Smooth muscle cell (in vitro differentiated cells): ENCODE data around the gene WDR19. TPM values are rescaled to one million over a fixed set of nuclear protein-coding genes. Genes with fewer than 3 reads are reported as not detected.
A peak's percentile ranks its signal among the peaks of the same experiment; 100 is the strongest.

Experiments used
- DNase-seq: peaks from one replicate; lab custom pipeline; 2025; ENCODE audit not compliant: unreplicated experiment; lab: John Stamatoyannopoulos, UW
- H2AFZ ChIP-seq: fragments of 200-600 bp; sonication (generic); 2 replicates; pipeline ENCODE4 v1.6.0; 2016; ENCODE audit warnings: antibody characterized with exemption, low read depth, mild to moderate bottlenecking
- H3F3A ChIP-seq: fragments of 200-600 bp; sonication (generic); 2 replicates; pipeline ENCODE4 v1.6.0; 2017; ENCODE audit warnings: antibody characterized with exemption, low read depth
- H3K27ac ChIP-seq: fragments of 200-600 bp; sonication (generic); 2 replicates; pipeline ENCODE4 v1.5.1; 2016; ENCODE audit warnings: low read depth, mild to moderate bottlenecking
- H3K27me3 ChIP-seq: fragments of 200-600 bp; sonication (generic); 2 replicates; pipeline ENCODE4 v1.6.1; 2016; ENCODE audit warnings: low read depth, mild to moderate bottlenecking
- H3K36me3 ChIP-seq: fragments of 200-600 bp; sonication (generic); 2 replicates; pipeline ENCODE4 v1.5.1; 2016; ENCODE audit warnings: low read depth
- H3K4me1 ChIP-seq: fragments of 200-600 bp; sonication (generic); 2 replicates; pipeline ENCODE4 v1.5.1; 2016; ENCODE audit warnings: low read depth
- H3K4me2 ChIP-seq: fragments of 200-600 bp; sonication (generic); 2 replicates; pipeline ENCODE4 v1.6.0; 2016; ENCODE audit warnings: mild to moderate bottlenecking
- H3K4me3 ChIP-seq: fragments of 200-600 bp; sonication (generic); 2 replicates; pipeline ENCODE4 v1.5.1; 2016; ENCODE audit warnings: mild to moderate bottlenecking
- H3K79me2 ChIP-seq: fragments of 200-600 bp; sonication (generic); 2 replicates; pipeline ENCODE4 v1.6.0; 2016; ENCODE audit warnings: low read depth, mild to moderate bottlenecking
- H3K9ac ChIP-seq: fragments of 200-600 bp; sonication (generic); 2 replicates; pipeline ENCODE4 v1.6.0; 2016; ENCODE audit warnings: low read depth
- H3K9me3 ChIP-seq: fragments of 200-600 bp; sonication (generic); replicated peaks from 2 replicates; pipeline ENCODE4 v1.5.1; 2016; ENCODE audit warnings: low read depth
- H4K20me1 ChIP-seq: fragments of 200-600 bp; sonication (generic); 2 replicates; pipeline ENCODE4 v1.6.0; 2016; ENCODE audit warnings: low read depth
- WGBS: methylation state at CpG from one replicate; pipeline ENCODE4 v1.1.7; 2016; ENCODE audit warnings: low lambda C conversion rate; 5-methylcytosine and 5-hydroxymethylcytosine counted together
- polyA plus RNA-seq: library from polyadenylated mRNA; unstranded; fragments of >200 nt; fragmentation: Nextera tagmentation; extraction: Ambion mirVana; gene quantifications from 2 replicates; pipeline ENCODE4 v1.2.1, GENCODE V29; 2016
- total RNA-seq: library from RNA; depleted of rRNA; stranded (reverse); fragments of >200 nt; gene quantifications from 2 replicates; pipeline ENCODE4 v1.2.3, GENCODE V29; 2014
- TF ChIP-seq, protein P1 (sequence below): fragments of 200-600 bp; sonication (generic); IDR thresholded peaks from 2 replicates; pipeline ENCODE4 v1.5.1; 2017; ENCODE audit warnings: borderline replicate concordance, mild to moderate bottlenecking, antibody characterized with exemption; ENCODE audit not compliant: insufficient read depth, poor library complexity, severe bottlenecking

WDR19 gene
- total and polyA plus RNA-seq, 2 experiments from 2014 or later, result 14.0 to 33.5 TPM

DNA sequence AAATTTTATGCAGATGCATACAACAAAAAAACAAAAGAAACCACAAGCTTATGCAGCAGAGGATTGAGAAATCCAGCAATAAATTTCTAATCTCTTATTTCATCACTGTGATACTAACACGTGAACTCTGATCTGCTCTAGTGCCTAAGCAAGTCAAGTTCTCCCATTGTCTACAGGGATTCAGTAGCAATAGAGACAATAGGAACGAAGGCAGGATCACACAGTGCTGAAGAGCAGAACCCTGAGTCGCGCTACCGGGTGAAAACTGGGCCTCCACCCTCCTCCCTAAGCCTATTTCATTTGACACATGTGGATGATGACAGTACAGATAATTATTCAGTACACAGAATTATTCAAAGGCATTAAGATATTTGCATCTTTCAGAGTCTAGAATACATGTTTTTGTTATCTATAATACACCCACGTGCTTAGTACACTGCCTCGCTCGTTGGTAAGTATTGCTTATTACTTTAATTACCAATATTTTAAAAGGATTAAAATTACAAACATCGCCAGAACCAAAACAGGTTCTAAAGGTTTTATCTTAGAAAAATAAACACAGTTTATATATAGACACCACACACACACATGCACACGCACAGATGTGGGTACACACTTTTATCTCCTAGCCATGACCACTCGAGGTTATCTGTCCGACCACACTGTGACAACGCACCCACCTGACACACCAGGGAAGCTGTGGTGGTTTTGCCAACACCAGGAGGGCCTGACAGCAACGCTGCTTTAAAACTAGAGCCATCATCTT, 123.8 kb downstream of the WDR19 start:
- no peaks in the 10 kb centered on the region for H3K79me2 ChIP-seq
- no peak overlapping the region for H3K9ac ChIP-seq
- no peaks in the 10 kb centered on the region for H3K9me3 ChIP-seq
- 83% methylated on average over 14 of the region's 14 CpGs for WGBS
- no peak overlapping the region for H2AFZ ChIP-seq
- H3K27me3 ChIP-seq, result no peaks in the 10 kb centered on the region
- H3K27ac ChIP-seq, result no peak overlapping the region
- H3F3A ChIP-seq, result no peaks in the 10 kb centered on the region
- peaks cover 18% of the 10 kb centered on the region for H3K36me3 ChIP-seq
- DNase-seq, result no peak
- no peak overlapping the region for H3K4me3 ChIP-seq
- H3K4me1 ChIP-seq, result no peaks in the 10 kb centered on the region
- H3K4me2 ChIP-seq, result no peak overlapping the region
- TF ChIP-seq, protein P1, sequence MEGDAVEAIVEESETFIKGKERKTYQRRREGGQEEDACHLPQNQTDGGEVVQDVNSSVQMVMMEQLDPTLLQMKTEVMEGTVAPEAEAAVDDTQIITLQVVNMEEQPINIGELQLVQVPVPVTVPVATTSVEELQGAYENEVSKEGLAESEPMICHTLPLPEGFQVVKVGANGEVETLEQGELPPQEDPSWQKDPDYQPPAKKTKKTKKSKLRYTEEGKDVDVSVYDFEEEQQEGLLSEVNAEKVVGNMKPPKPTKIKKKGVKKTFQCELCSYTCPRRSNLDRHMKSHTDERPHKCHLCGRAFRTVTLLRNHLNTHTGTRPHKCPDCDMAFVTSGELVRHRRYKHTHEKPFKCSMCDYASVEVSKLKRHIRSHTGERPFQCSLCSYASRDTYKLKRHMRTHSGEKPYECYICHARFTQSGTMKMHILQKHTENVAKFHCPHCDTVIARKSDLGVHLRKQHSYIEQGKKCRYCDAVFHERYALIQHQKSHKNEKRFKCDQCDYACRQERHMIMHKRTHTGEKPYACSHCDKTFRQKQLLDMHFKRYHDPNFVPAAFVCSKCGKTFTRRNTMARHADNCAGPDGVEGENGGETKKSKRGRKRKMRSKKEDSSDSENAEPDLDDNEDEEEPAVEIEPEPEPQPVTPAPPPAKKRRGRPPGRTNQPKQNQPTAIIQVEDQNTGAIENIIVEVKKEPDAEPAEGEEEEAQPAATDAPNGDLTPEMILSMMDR, result no peak
- H4K20me1 ChIP-seq, result peaks cover 3% of the 10 kb centered on the region

DNA sequence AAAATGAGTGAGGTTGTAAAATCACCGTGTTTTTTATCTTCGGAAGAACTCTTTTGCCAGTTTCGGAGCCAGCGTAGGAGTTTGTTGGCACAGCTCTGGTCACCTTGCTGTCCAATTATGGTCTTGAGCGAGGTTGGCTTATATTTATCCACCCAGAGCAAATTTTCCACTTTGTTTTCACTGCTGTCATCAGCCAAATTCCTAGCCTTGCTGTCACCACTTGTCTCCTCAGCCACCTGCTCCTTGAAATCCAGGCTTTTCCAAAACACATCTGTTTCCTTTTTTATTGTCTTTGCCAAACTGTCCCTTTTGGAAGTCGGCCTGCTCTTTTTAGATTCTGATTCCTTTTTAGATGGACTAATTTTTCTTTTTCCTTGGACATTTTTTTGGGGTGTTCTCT, 126.3 kb downstream of the WDR19 start:
- Histone ChIP-seq H3K9me3 (no peaks in the 10 kb centered on the region), H3K4me2 (no peak overlapping the region), H3K27ac (no peak overlapping the region), H3K36me3 (peaks cover 22% of the 10 kb centered on the region), H3K79me2 (no peaks in the 10 kb centered on the region), H3F3A (no peaks in the 10 kb centered on the region), H2AFZ (no peak overlapping the region), H3K27me3 (no peaks in the 10 kb centered on the region), H3K9ac (no peak overlapping the region), H3K4me3 (no peak overlapping the region), H3K4me1 (no peaks in the 10 kb centered on the region), H4K20me1 (peaks cover 3% of the 10 kb centered on the region)
- no peak for DNase-seq
- WGBS, result 98% methylated on average over 6 of the region's 6 CpGs
- TF ChIP-seq, protein P1, result no peak

DNA sequence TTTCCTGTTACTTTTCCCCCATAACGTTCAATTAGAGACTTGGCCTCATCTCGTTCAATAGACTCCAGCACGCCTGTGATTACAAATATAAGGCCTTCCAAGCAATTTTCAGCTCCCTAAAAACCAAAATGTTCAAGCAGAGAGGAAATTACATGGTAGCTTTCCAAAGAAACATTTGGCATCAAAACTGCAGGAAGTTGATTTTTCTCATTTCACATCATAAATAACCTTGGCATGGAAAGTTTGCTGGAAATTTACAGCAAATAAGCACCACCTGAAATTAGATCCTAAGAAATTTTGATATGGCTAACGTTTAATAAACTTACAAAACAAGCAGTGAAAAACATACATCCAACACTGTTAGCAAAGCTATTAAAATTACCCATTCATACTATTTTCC, 130.5 kb downstream of the WDR19 start:
- Histone ChIP-seq H3K27me3 (no peaks in the 10 kb centered on the region), H3K9ac (no peak overlapping the region), H3F3A (no peaks in the 10 kb centered on the region), H3K4me1 (no peaks in the 10 kb centered on the region), H2AFZ (no peak overlapping the region), H3K27ac (no peak overlapping the region), H3K36me3 (peaks cover 11% of the 10 kb centered on the region), H3K9me3 (no peaks in the 10 kb centered on the region), H3K79me2 (no peaks in the 10 kb centered on the region), H4K20me1 (no peaks in the 10 kb centered on the region), H3K4me3 (no peak overlapping the region), H3K4me2 (no peak overlapping the region)
- TF ChIP-seq, protein P1, result no peak
- WGBS, result 64% methylated on average over 4 of the region's 4 CpGs
- no peak for DNase-seq

DNA sequence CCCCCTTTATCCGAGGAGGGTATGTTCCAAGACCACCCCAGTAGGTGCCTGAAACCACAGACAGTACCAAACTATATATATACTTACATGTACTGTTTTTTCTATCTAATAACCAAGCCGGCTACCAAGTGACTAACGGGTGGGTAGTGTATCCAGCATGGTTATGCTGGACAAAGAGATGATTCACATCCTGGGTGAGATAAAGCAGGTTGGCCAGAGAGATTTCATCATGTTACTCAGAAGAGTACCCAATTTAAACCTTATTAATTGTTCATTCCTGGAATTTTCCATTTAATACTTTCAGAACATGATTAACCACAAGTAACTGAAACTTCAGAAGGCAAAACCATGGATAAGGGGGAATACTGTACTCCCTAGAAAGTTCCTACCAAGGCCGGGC, 137.3 kb downstream of the WDR19 start:
- Histone ChIP-seq H3K4me3 (no peak overlapping the region), H3K4me2 (no peak overlapping the region)
- 70% methylated on average over 4 of the region's 4 CpGs for WGBS

More for the DNA sequence above, 137.3 kb downstream of the WDR19 start:
- Histone ChIP-seq H3K79me2 (no peaks in the 10 kb centered on the region), H3K4me1 (no peaks in the 10 kb centered on the region), H3K27me3 (no peaks in the 10 kb centered on the region), H4K20me1 (no peaks in the 10 kb centered on the region), H3K9ac (no peak overlapping the region), H3K9me3 (no peaks in the 10 kb centered on the region), H2AFZ (no peak overlapping the region), H3K36me3 (peaks cover 5% of the 10 kb centered on the region), H3F3A (no peaks in the 10 kb centered on the region), H3K27ac (peak overlapping the region; percentile 48)
- DNase-seq, result no peak
- TF ChIP-seq, protein P1, result no peak
